Fibroblast of skin of left biceps (primary cell): ENCODE measurements around the gene TMEM204.
A peak's percentile ranks its signal among the peaks of the same experiment; 100 is the strongest.

Experiments
- DNase-seq, 2 experiments: peaks; one replicate each; pipeline ENCODE4 v3.0.0-alpha.2; 2013; ENCODE audit warnings: low read depth in 2 of 2

The TMEM204 gene

GRCh38 chr16:1538804-1539520 is 5.5 kb downstream of the TMEM204 start:
- DNase-seq, result no peak

GRCh38 chr16:1539720-1540555 is 6.5 kb downstream of the TMEM204 start:
- DNase-seq, result no peak

DNA sequence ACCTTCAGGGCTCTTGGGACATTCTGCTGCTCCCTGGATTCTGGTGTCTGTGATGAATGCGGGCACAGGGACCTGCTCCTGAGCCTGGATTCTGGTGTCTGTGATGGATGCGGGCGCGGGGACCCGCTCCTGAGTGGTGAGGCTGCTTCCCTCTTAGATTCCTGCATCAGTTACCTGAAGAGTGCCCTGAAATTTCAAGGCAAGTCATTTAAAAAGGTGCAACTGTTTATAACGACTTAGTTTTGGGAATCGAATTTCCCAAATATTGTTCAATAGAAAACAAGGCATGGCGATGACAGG is 7.0 kb downstream of the TMEM204 start:
- DNase-seq, result no peak

GRCh38 chr16:1541293-1542165 is 8.1 kb downstream of the TMEM204 start:
- no peak for DNase-seq

- DNase-seq, result no peak
These were observed 8.7 kb downstream of the TMEM204 start for GRCh38 chr16:1542166-1542500.

- no peak for DNase-seq
These were observed 9.1 kb downstream of the TMEM204 start for GRCh38 chr16:1542533-1542932.

GRCh38 chr16:1543085-1543896 is 9.8 kb downstream of the TMEM204 start:
- peak in 1 of 2 experiments; percentile 19 for DNase-seq

GRCh38 chr16:1545044-1546040 is 11.9 kb downstream of the TMEM204 start:
- no peak for DNase-seq

GRCh38 chr16:1546430-1546829 is 13.0 kb downstream of the TMEM204 start:
- DNase-seq, result no peak

GRCh38 chr16:1548233-1548632 is 14.8 kb downstream of the TMEM204 start:
- DNase-seq, result no peak

DNA sequence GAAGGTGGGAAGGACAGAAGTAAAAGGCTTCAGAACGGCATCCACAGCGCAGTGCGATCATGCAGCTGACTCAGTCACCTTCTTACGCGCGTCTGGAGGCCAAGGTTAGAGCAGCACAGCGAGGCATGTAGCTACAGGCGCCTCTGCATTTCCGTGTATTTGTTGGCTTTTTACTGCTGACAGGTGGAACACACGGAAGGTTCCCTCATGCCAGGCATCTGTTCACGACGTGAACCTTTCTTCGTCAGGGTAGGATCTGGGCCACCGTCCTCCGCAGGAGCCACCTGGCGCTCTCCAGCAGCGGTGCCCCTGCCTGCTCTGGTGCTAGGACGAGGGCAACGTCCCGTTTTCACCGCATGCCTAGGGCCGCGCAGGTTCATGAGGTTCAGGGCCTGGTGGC is 15.3 kb downstream of the TMEM204 start:
- DNase-seq, result no peak

- no peak for DNase-seq
These were observed 16.6 kb downstream of the TMEM204 start for GRCh38 chr16:1550069-1550468.

DNA sequence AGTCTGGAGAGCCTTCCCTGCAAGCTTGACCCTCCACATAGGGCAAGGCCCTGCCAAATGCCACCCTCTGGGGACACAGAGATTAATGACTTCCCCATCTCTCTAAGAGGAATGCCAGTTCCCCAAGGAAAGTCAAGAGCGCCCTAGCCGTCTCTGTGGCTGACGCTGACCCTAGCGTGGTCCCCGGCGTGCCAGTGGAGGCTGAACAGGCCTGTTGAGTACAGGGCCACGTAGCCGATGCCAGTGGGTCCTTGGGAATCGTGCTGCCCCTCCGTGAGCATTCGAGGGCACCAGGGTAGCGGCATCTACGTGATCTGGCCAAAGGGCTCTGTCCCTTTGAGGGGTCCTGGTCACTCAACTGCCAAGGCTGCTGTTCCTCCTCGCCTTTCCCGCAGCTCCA is 17.2 kb downstream of the TMEM204 start:
- DNase-seq, result no peak

- no peak for DNase-seq
These were observed 17.7 kb downstream of the TMEM204 start for GRCh38 chr16:1551166-1551565.

DNA sequence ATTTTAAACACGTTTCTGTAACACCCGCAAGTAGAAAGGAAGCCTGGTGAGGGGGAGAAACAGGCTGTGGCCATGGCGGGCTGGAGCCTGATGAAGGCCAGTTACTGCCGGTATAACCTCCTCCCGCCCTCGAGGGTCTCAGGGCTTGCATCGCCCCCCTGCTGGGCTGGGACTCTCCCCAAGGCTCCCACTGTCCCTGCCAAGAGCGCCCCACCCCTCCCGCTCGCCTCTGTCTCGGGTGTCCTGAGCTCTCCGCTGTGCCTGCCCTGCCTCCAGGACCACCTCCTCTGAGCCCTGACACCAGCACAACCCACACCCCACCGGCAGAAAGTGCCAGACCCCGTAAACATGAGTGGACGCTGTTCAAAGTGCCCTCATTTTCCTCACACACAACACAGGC is 18.7 kb downstream of the TMEM204 start:
- no peak for DNase-seq

- DNase-seq, result no peak
These were observed 20.7 kb downstream of the TMEM204 start for GRCh38 chr16:1553946-1554825.

- DNase-seq, result no peak
These were observed 21.5 kb downstream of the TMEM204 start for GRCh38 chr16:1554826-1555445.

- DNase-seq, result no peak
These were observed 22.8 kb downstream of the TMEM204 start for GRCh38 chr16:1556254-1556653.

DNA sequence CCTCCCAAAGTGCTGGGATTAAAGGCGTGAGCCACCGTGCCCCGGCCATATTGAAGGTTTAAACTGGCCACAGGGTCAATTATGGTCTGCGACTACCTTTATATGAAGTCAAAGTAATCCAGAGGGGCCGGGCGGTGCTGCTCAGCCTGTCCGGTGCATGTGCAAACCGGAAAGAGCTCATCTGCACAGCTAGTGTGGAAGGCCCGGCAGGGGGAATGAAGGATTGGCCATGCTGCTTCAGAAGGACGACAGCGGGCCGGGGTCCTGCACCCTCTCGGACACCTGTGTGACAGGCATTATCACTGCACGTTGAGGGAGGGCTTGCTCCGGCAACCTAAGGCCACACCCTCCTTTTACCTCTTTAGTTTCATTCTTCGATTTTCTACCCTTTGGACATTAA is 23.6 kb downstream of the TMEM204 start:
- no peak for DNase-seq
